GM18502 (cell line): ENCODE results near the gene TMEM132D.
"Not testable (repeated sequence)": the region's sequence is repeated elsewhere in the genome, so short reads cannot be mapped to it uniquely, and the experiment has no call there.

ENCODE experiments used
- ATAC-seq: cut with Tn5 transposase; IDR thresholded peaks from one replicate; pipeline ENCODE4 v1.9.1; 2021; ENCODE audit warnings: mild to moderate bottlenecking; ENCODE audit not compliant: unreplicated experiment, poor library complexity

Gene TMEM132D

GRCh38 chr12:129550353-129550752 lies 353.5 kb downstream of the TMEM132D start:
- ATAC-seq, result no peak

- no peak for ATAC-seq
Observed at GRCh38 chr12:129549656-129550055, 354.2 kb downstream of the TMEM132D start.

GRCh38 chr12:129549020-129549419 lies 354.8 kb downstream of the TMEM132D start:
- not testable (repeated sequence) for ATAC-seq

DNA sequence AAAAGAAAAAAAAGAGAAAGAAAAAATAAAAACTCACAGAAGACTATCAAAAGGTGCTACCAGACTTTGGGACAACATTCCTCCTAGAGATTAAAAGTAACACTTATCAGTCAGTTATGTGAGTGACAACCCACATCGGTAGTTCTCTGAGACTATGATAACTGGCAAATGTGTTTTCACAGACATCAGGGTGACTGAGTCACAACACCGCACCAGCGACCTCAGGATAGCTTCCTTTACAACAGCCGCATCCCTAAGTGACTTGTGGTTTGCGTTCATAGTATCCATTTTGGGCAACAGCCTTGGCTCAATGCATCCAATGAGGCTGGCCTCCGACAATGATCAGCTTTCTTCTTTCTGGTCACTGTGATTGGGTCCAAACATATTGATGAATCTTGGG lies 359.1 kb downstream of the TMEM132D start:
- ATAC-seq, result no peak

- no peak for ATAC-seq
Observed at GRCh38 chr12:129540954-129541353, 362.9 kb downstream of the TMEM132D start.

DNA sequence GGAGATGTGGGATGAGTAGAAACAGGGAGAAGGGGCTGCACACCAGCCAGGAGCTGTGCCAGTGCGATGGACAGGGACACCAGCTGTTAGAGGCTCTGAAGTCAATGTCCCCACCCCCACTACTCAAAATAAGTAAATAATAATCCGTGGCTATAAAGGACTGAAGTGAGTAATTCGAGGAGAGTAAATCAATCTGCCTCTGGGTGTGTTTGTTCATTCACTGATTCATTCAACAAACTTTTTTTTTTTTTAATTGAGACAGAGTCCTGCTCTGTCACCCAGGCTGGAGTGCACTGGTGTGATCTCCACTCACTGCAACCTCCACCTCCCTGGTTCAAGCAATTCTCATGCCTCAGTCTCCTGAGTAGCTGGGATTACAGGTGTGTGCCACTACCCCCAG lies 363.6 kb downstream of the TMEM132D start:
- no peak for ATAC-seq

DNA sequence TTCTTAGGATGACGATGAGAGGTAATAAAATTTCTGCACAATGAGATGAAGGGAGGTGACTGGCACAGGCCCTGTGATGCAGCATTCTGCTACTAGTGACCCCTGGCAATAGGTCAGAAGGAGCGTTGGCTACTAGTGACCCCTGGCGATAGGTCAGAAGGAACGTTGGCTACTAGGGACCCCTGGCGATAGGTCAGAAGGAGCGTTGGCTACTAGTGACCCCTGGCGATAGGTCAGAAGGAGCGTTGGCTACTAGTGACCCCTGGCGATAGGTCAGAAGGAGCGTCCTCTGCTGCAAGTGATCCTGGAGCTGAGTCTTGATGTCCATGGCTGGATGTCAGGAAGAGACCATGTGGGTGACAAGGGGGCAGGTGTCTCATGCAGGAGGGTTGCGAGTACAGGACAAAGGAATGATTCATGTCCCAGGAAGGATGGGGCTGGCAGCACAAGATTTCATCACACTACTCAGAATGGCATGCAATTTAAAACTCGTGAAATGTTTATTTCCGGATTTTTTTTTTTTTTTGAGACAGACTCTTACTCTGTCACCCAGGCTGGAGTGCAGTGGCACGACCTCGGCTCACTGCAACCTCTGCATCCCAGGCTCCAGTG lies 365.0 kb downstream of the TMEM132D start:
- not testable (repeated sequence) for ATAC-seq

DNA sequence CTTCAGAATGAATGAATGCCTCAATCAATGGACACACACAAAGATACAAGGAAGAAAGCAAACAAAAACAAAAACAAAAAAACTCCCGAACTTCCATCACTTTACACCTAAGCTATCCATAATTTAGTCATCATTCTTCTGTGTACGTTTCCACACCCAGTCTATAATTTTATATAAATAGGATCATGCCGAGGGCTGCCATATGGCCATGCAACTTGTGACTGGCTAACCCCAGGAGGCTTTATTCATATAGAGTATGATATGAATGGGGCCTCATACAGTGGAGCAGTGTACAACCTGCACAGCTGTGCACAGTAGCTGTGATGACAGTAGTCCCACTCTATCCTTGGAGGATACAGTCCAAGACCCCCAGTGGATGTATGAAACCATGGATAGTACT lies 365.7 kb downstream of the TMEM132D start:
- no peak for ATAC-seq

DNA sequence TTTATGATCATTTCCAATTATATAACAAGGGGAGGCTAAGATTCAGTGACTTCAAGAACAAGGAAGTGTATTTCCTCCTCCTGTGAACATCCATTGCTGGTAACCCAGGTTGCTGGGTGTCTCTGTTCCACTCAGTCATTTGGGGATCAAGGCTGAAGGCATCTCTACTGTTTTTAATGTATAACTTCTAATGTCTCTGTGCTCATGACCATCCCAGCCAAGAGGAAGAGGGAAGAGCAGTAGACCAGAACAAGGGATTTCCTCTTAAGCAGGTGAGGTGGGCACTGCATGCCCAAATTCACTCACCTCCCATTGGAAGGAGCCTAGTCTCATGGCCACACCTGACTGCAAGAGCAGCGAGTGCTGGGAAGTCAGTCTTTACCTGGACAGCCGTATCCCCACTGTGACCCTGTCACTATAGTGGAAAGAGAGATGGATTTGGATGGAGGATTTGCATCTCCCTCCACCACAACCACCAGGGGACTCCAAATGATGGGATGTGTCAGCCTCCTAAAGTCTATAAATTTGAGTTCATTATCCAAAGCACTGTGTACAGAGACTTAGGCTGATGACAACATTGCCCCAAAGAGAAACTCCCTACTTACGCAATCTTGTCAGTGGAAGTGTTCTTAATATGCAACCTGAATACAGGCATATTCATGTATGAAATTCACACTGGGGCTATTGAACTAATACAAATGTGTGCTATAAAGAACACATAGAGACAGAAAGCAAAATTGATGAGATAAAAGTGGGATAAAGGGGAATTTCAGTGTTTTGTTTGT lies 368.7 kb downstream of the TMEM132D start:
- ATAC-seq, result no peak

DNA sequence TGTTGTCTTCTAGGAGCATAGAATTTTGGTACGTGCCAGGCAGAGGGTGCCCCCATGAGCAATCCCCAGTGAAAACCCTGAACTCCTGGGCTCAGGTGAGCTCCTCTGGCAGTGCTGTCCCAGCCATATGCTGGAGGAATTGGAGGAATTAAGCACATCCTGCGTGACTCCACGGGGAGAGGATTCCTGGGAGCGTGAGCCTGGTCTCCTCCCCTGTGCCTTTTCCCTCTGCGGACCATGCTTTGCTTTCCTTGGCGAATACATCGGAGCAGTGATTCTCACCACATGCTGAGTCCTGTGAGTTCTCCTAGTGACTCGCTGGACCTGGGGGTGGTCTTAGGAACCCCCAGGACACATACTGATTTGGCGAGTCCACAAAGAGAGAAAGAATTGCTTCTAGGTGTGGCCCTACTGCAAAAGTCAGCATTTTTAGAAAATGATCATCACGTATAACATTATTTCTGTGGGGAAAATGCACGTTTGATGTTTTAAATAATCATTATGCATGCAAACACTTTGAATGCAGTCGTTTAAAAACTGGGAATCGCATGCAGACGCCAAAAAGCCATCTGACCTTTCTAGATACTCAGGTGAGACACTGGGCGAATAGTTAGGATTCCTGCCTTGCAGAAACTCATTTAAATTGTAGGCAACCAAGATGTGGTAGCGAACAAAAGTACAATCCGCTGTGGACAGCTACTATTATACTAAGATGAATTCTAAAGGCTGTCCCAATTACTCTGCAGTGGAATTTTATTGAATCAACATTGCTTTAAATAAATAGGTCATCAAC lies 370.9 kb downstream of the TMEM132D start:
- no peak for ATAC-seq

GRCh38 chr12:129532082-129532481 lies 371.7 kb downstream of the TMEM132D start:
- ATAC-seq, result no peak

DNA sequence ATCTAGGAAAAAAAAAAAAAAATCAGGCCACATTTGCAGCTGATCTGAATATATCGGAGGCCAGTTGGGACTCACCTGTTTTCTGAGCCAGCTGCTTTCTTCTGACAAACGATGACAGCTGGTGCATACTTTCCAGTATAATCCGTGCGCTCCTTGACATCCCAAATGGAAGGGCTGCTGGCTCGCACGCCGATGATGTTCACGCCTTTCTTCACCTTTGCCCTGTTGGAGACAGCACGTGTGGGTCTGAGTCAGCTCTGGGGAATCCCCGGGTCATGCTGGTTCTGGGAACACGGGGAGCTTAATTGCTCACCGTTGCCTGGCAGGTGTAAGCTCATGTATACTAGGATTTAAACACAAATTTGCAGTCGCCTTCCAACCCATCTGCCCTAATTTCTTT lies 372.8 kb downstream of the TMEM132D start:
- ATAC-seq, result no peak

DNA sequence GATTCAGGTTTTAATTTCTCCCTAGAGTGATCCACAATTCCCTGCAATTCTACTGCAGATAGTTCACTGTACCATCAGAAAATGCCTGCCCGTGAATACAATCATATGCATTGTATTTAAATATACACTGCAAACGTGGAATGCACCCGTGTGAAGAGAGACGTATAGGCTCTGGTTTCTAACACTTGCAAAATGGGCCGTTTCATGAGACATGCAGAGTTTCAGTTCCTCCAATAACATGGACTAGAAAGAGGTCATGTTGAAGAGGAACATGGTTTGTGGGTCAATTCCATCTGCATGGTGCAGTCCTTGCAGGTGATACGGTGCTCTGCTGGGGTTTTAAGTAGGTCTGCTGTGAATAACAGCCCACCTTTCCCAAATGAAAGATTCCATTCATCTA lies 373.3 kb downstream of the TMEM132D start:
- ATAC-seq, result no peak

- no peak for ATAC-seq
Observed at GRCh38 chr12:129527506-129527905, 376.3 kb downstream of the TMEM132D start.

GRCh38 chr12:129523621-129524020 lies 380.2 kb downstream of the TMEM132D start:
- ATAC-seq, result no peak

GRCh38 chr12:129520739-129521138 lies 383.1 kb downstream of the TMEM132D start:
- no peak for ATAC-seq

GRCh38 chr12:129503802-129504201 lies 400.0 kb downstream of the TMEM132D start:
- ATAC-seq, result no peak

DNA sequence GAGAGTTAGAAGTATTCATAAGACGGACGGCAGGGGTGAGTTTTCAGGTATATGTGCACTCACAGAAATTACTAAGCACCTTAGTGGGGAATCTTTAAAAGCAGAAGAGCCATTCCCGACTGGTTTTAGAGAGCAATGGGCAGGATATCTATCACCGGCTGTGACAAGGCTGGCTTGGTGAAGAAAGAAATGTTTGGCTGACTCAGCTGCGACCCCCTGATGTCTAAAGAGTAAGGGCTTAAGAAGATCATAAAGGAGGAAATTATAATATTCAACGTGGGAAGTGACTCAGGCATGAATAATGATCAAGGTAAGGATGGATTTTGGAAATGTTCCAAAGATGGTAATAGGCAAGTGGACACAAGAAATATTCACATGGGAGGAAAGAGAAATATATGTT lies 407.6 kb downstream of the TMEM132D start:
- no peak for ATAC-seq

GRCh38 chr12:129494766-129495165 lies 409.1 kb downstream of the TMEM132D start:
- ATAC-seq, result no peak

GRCh38 chr12:129494260-129494659 lies 409.6 kb downstream of the TMEM132D start:
- ATAC-seq, result no peak

DNA sequence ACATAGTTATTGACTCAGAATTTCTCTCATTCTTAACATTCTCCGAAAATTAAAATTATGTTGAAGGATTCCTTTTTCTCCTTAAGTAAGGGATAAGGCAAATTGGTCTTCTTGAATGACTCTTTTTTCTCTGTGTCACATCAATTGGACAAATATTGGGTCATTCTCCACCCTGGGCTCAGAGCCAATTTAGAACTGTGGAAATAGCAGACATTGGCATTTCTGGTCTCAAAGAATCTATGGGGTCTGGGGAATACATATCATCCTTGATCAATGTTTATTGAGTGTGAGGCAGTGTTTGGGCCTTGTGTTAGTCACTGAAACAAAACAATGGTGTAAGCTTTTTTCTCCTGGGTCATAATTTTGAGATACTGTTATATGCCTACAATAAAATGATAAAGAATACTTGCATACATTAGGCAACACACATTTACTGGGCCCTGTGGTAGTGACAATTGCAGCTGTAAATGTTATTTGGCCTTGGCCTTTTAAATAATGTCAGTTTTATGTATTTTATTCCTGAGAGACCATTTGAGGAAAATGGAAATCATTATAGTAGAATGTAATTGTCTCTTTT lies 414.6 kb downstream of the TMEM132D start:
- no peak for ATAC-seq
